ENCODE data around the gene PARP1.

Gene PARP1

GRCh38 chr1:226404063-226404903 is 3.6 kb downstream of the PARP1 start:
- no peak for DNase-seq

DNA sequence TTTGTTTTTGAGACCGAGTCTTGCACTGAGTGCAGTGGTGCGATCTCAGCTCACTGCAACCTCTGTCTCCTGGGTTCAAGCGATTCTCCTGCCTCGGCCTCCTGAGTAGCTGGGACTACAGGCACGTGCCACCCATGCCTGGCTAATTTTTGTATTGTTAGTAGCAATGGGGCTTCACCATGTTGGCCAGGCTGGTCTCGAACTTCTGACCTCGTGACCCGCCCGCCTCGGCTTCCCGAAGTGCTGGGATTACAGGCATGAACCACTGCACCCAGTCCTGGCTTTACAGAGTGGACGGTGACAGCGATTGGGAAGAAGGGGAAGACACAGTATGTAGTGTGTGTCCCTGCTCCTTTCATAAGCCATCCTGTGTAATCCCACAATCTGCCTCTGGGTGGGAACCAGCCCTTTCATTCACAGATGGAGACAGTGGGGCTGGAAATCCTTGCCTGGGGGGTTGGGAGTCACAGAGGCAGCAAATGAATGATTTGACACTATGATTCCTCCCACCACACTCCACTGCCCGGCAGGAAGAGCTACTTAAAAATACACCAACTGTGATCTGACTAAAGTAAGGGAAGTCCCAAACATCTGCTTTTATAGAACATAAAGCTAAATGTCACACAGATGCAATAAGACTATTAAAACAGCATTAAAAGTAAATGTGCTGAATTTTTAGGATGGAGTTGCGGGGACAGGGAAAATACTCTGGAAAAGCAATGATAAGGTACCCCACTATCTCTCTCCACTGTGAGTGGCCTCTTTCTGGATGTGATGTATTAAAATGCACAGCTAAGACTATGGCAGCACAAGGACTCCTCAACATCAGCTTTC is 4.5 kb downstream of the PARP1 start:
- DNase-seq = no peak

GRCh38 chr1:226402739-226403165 is 5.1 kb downstream of the PARP1 start:
- DNase-seq = no peak

GRCh38 chr1:226401355-226402303 is 6.3 kb downstream of the PARP1 start:
- no peak for DNase-seq

- DNase-seq = no peak
Observed at GRCh38 chr1:226400519-226401354, 7.2 kb downstream of the PARP1 start.

GRCh38 chr1:226397955-226398636 is 9.8 kb downstream of the PARP1 start:
- no peak for DNase-seq

DNA sequence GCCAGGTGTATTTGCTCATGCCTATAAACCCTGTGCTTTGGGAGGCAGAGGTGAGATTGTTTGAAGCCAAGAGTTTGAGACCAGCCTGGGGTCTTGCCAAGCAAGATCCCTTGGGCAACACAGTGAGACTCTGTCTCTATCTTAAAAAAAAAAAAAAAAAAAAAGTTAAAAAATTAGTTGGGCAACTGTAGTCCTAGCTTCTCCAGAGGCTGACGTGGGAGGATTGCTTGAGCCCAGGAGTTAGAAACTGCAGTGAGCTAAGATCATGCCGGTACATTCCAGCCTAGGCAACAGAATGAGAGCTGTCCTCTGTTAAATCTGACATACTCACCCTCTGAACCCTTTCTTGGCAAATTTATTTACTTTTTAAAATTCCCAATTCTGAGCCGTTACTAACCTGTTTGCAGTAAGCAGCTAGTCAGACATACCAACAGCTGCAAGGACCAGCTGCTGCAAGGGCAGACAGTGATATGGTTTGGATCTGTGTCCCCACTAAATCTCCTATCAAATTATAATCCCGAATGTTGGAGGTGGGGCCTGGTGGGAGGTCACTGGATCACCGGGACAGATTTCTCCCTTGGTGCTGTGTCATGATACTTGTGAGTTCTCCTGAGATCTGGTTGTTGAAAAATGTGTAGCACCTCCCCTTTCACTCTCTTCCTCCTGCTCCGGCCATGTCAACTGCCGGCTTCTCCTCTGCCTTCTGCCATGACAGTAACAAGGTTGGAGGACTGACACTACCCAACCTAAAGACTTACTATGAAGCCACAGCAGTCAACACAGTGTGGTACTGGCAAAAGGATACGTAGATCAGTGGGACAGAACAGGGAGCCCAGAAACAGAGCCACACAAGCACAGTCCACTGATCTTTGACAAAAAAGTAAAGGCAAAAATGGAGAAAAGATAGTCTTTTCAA is 10.6 kb downstream of the PARP1 start:
- DNase-seq = no peak

- no peak for DNase-seq
Observed at GRCh38 chr1:226395753-226396152, 12.1 kb downstream of the PARP1 start.

- DNase-seq = no peak
Observed at GRCh38 chr1:226394462-226394861, 13.4 kb downstream of the PARP1 start.

GRCh38 chr1:226390681-226391080 is 17.2 kb downstream of the PARP1 start:
- DNase-seq = no peak

GRCh38 chr1:226388131-226388530 is 19.8 kb downstream of the PARP1 start:
- DNase-seq = no peak

GRCh38 chr1:226384717-226385116 is 23.2 kb downstream of the PARP1 start:
- no peak for DNase-seq

DNA sequence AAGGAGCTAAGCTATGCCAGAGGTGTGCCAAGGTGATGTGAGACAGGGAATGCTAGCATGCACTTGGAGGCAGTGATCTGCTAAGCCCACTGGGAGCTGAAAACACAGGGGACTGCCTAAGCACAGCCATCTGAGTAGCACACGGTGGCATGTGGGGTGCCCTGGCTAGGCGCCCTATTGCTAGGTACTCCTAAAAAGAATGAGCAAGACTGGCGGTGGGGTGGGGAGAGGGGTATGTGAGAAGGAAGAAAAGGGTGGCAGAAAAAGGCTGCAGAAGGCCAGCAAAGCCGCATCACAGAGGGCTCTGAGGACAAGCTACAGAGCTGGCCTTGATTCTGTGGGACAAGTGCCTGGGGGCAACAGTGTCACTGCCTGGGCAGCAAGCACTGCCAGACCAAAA is 23.9 kb downstream of the PARP1 start:
- DNase-seq = no peak

- DNase-seq = no peak
Observed at GRCh38 chr1:226382030-226382429, 25.9 kb downstream of the PARP1 start.

- no peak for DNase-seq
Observed at GRCh38 chr1:226381226-226381998, 26.5 kb downstream of the PARP1 start.

DNA sequence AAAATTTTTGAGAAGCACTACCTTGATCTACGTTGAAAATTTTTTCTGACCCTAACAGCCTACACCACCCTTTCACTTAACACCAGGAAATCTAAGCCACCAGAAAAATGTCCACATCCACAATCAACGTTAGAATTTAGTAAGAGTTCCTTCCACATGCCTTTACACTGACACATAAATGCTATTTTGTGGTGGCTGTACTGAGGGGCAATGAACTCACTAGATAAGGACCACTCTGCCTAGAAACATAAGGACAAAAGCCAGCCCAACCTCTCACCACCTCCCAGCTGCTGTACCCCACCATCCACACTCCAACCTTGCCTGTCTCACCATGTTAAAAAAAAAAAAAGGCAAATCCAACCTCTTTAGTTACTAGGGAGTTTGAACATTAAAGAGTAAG is 29.8 kb downstream of the PARP1 start:
- DNase-seq = no peak

DNA sequence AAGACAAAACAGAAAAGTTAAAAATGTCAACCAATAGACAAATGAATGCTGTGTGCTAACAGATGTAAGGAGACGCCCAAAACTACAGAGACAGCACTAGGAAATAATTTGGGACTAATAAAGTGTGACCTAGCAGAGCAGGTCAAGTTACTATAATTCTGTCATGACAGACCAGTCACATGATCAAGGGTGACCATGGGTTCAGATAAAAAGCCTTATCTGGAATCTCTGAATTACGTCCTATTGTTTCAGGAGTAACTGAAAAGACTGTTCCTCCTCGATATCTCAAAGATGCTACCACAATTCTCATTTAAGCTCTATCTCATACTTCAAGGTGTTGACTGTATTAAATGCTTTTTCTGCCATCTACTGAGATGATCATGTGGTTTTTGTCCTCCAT is 31.6 kb downstream of the PARP1 start:
- no peak for DNase-seq

DNA sequence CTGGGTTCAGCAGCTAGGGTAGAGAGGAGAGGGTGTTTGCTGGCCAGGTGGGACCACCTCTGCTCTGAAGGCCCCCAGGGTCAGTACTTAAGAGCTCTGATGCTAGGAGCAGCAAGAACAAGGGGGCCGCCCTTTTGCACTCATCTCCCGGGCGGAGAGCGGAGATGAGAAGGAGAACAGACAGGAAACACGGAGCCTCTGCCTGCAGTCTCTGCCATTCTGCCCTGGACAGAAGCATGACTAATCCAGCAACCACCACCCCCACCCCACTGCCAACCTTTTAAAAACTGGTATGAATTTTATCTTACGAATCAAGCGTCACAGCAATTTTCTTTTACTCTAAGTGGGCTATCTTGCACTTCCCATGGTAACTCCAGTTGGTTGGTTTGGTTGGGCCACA is 34.5 kb downstream of the PARP1 start:
- no peak for DNase-seq

- no peak for DNase-seq
Observed at GRCh38 chr1:226372885-226373284, 35.0 kb downstream of the PARP1 start.
